ENCODE measurements around the gene P3H3. TPM values are rescaled to one million over a fixed set of nuclear protein-coding genes. Genes with fewer than 3 reads are reported as not detected.

The P3H3 gene
- total RNA-seq, 4 donors from 2014 or later, result 27.4 to 90.1 (median 59.9) TPM

DNA sequence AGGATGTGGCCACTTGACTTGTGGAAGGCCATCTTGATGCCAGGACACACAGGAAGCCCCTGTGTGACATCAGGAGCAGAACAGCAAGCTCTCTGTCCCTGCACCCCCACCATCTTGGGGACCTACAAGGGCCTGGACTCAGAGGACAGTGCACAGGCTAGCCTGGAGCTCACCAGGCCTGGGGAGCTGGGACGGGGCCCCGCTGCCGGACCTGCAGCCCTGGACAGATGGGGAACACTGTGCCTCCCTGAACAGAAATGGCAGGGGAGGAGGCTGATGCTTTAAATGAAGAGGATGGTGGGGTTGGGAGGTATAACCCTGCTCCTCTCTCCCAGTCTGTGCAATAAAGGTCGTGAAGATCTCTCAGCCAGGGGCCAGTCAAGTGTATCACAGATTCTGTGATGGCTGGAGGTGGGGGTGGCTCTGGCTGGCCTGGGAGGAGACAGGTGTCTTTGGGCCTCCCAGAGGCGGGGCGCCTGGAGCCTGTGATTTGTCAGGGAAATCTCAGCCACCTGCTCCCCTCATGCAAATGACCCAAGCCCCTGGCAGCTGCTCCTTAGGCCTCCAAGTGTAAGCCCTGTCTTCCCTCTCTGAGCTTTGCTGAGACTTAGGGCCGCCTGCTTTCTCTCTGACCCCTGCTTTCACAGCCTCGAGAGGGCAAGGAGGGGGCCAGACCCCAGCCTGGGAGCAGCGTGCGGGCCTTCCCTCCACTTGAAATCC, 11.4 kb downstream of the P3H3 start:
- Histone ChIP-seq H3K4me1 (no peaks in the 10 kb centered on the region), H3K27ac (no peak overlapping the region), H3K27me3 (no peaks in the 10 kb centered on the region), H3K9me3 (no peaks in the 10 kb centered on the region), H3K36me3 (no peaks in the 10 kb centered on the region), H3K4me3 (no peak overlapping the region)
- TF ChIP-seq POLR2A (IDR thresholded peaks at IDR 0.05), result no peak
- no peak for DNase-seq
- intact Hi-C loops (cut with DNase I; ENCODE audit: low total_unique reads), result no loop called here

DNA sequence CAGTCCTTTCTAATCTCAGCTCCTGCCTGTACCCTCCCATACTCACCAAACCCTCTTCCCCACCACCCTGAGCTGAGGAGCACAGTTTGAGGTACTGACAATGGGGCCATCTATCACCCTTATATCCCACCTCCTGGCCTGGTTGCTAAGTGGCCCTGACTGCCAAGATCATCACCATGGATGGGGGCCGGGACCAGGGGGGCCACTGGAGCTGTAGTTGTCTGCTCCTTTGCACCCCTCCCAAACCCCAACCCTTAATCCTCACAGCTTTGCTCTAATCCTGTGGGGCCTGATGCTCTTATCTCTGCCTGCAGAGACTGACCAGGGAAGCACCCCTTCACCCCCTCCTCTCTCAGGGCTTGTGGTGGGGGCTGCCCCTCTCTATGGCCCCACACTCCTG, 12.1 kb downstream of the P3H3 start:
- intact Hi-C loops (cut with DNase I; ENCODE audit: low total_unique reads), result no loop called here
- DNase-seq, result no peak
- H3K27ac ChIP-seq, result no peak overlapping the region
- no peaks in the 10 kb centered on the region for H3K4me1 ChIP-seq
- H3K36me3 ChIP-seq, result no peaks in the 10 kb centered on the region
- no peaks in the 10 kb centered on the region for H3K9me3 ChIP-seq
- H3K27me3 ChIP-seq, result no peaks in the 10 kb centered on the region
- TF ChIP-seq, protein P1, sequence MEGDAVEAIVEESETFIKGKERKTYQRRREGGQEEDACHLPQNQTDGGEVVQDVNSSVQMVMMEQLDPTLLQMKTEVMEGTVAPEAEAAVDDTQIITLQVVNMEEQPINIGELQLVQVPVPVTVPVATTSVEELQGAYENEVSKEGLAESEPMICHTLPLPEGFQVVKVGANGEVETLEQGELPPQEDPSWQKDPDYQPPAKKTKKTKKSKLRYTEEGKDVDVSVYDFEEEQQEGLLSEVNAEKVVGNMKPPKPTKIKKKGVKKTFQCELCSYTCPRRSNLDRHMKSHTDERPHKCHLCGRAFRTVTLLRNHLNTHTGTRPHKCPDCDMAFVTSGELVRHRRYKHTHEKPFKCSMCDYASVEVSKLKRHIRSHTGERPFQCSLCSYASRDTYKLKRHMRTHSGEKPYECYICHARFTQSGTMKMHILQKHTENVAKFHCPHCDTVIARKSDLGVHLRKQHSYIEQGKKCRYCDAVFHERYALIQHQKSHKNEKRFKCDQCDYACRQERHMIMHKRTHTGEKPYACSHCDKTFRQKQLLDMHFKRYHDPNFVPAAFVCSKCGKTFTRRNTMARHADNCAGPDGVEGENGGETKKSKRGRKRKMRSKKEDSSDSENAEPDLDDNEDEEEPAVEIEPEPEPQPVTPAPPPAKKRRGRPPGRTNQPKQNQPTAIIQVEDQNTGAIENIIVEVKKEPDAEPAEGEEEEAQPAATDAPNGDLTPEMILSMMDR (IDR thresholded peaks at IDR 0.05), result no peak
- TF ChIP-seq POLR2A (IDR thresholded peaks at IDR 0.05), result no peak
- H3K4me3 ChIP-seq, result no peak overlapping the region

DNA sequence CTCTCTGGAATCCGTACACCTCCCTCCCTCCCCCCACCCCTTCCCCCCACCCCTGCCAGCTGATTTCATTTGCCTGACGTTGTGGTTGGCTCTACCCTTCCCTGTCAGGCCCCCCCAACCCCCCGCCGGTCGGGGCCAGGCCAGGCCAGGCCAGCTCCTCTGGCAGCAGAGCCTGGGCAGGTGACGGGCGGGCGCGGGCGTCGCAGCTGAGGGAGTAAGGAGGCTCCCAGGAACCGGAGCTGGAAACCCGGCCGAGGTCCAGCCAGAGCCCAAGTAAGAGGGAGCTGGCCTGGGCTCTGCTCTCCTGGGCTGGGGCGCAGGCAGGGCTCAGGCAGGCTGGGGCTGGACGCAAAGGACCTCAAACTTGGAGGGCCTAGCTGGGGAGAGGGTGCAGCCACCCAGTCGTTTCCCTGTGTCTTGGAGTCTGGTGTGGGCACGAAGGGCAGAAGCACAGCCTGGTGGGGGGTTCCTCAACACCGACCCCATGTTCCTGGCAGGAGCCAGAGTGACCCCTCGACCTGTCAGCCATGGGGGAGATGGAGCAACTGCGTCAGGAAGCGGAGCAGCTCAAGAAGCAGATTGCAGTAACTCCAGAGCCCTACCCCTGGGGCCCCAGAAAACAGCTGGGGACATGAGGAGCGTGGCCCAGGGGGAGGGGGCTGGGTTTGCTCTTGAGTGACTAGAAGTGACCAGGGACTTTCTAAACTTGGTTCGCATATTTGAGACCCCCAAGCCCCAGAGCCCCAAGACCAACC, 12.7 kb downstream of the P3H3 start, which contains the start of gene GNB3:
GNB3 (plus strand) TSS at position 165 of the 755 bp plus-strand sequence; CDS start at position 528, 363 bp downstream.
- no peaks in the 10 kb centered on the region for H3K4me1 ChIP-seq
- H3K36me3 ChIP-seq, result no peaks in the 10 kb centered on the region
- no peak within 1 kb of the TSS for H3K4me3 ChIP-seq
- H3K27ac ChIP-seq, result no peak within 1 kb of the TSS
- no peaks in the 10 kb centered on the region for H3K27me3 ChIP-seq
- no peak for DNase-seq
- H3K9me3 ChIP-seq, result no peaks in the 10 kb centered on the region
- intact Hi-C loops (cut with DNase I; ENCODE audit: low total_unique reads), result no loop called here
- no peak for TF ChIP-seq POLR2A (IDR thresholded peaks at IDR 0.05)
- TF ChIP-seq, protein P1 (IDR thresholded peaks at IDR 0.05), result no peak

DNA sequence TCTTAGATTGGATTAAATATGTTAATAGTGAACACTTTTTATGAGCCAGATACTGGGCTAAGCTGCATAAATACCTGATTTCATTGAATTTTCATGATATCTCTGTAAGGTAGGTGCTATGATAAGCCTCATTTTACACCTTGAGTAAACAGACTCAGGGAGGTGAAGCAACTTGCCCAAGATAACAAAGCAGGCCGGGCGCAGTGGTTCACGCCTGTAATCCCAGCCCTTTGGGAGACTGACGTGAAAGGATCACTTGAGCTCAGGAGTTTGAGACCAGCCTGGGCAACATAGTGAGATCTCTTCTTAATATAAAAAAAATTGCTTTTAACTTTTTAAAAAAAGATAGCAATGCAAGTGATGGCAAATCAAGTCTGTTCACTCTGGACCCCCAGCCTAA, 13.9 kb downstream of the P3H3 start:
- DNase-seq, result no peak
- no peak for TF ChIP-seq POLR2A (IDR thresholded peaks at IDR 0.05)
- TF ChIP-seq, protein P1 (IDR thresholded peaks at IDR 0.05), result no peak
- no peaks in the 10 kb centered on the region for H3K36me3 ChIP-seq

DNA sequence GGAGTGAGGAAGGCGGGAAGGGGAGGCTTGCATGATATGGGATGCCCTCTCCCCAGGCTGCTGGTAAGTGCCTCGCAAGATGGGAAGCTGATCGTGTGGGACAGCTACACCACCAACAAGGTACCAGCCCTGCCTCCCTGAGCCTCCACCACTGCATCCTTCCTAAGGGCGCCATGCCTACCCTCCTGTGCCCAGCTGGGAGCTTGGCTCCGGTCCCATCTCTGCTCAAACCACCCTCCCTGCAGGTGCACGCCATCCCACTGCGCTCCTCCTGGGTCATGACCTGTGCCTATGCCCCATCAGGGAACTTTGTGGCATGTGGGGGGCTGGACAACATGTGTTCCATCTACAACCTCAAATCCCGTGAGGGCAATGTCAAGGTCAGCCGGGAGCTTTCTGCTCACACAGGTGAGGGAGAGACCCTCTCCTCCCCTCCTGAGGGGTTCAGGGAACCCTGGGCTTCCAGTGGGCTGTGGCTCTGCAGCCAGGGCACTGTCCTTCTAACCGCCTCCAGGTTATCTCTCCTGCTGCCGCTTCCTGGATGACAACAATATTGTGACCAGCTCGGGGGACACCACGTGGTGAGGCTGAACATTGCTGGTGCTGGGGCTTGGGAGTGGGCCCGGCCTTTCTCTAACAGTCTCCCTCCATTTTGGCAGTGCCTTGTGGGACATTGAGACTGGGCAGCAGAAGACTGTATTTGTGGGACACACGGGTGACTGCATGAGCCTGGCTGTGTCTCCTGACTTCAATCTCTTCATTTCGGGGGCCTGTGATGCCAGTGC, 15.1 kb downstream of the P3H3 start:
- Histone ChIP-seq H3K4me1 (no peaks in the 10 kb centered on the region), H3K27ac (no peak overlapping the region), H3K27me3 (no peaks in the 10 kb centered on the region), H3K36me3 (no peaks in the 10 kb centered on the region), H3K4me3 (no peak overlapping the region), H3K9me3 (no peaks in the 10 kb centered on the region)
- intact Hi-C loops (cut with DNase I; ENCODE audit: low total_unique reads), result no loop called here
- no peak for DNase-seq
- TF ChIP-seq, protein P1 (IDR thresholded peaks at IDR 0.05), result no peak
- TF ChIP-seq POLR2A (IDR thresholded peaks at IDR 0.05), result no peak

More for the DNA sequence above, 13.9 kb downstream of the P3H3 start:
- Histone ChIP-seq H3K4me3 (no peak overlapping the region), H3K27ac (no peak overlapping the region), H3K4me1 (no peaks in the 10 kb centered on the region), H3K27me3 (no peaks in the 10 kb centered on the region), H3K9me3 (no peaks in the 10 kb centered on the region)
- intact Hi-C loops (cut with DNase I; ENCODE audit: low total_unique reads), result no loop called here

Data from uterus (tissue), 4 donors.